Fibroblast of mammary gland (primary cell): ENCODE results near the gene FLOT1.
A peak's percentile ranks its signal among the peaks of the same experiment; 100 is the strongest.
"Not testable (repeated sequence)": the region's sequence is repeated elsewhere in the genome, so short reads cannot be mapped to it uniquely, and the experiment has no call there.

Source experiments
- DNase-seq: peaks from one replicate; pipeline ENCODE4 v3.0.0-alpha.2; 2010; ENCODE audit warnings: low read depth
- H3K4me3 ChIP-seq: 2 replicates; pipeline ENCODE4 v1.5.1; 2011; ENCODE audit warnings: low read depth, mild to moderate bottlenecking, low read length, moderate library complexity; ENCODE audit not compliant: control insufficient read depth
- TF ChIP-seq, protein P1 (sequence below): conservative IDR thresholded peaks from 2 replicates; pipeline ENCODE4 v1.5.1; 2011; ENCODE audit warnings: low read depth, low read length, inconsistent platforms; ENCODE audit not compliant: control insufficient read depth, insufficient read depth

FLOT1 gene

DNA sequence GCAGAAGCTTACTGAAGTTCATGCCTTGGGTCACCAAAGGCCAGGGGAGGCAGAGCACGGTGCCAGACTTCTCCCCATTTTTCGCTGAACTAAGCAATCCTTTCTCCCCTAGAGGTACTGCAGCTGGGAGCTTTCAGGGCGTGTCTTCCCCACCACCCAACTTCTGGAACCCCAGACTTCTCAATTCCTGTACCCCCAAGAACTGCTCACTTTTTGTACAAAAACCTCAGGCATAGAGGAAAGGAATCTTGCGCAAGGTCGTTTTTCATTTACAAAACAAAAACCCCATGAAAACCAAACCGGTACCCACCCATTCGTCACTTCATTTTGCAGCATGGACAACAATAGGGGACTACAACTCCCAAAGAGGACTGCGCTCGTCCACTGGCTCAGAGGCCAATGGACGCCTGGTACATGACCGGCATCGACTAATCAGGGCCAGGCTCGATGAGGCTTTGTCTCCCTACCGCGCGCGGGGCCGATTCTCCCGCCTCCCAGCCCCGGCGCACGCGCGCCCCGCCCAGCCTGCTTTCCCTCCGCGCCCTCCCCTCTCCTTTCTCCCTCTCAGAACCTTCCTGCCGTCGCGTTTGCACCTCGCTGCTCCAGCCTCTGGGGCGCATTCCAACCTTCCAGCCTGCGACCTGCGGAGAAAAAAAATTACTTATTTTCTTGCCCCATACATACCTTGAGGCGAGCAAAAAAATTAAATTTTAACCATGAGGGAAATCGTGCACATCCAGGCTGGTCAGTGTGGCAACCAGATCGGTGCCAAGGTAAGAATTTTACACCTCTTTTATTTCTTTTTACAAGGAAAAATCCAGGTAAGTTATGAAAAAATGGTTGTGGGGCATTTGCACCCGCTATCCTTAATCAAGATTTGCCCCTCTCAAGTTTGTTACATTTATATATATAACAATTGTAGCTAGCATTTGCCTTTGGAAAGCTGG is 22.4 kb downstream of the FLOT1 start, which contains the start of gene TUBB:
TUBB (plus strand) TSS at position 562 of the 947 bp plus-strand sequence; CDS start at position 717, 155 bp downstream.
- peak; percentile 97 for DNase-seq
- TF ChIP-seq, protein P1, sequence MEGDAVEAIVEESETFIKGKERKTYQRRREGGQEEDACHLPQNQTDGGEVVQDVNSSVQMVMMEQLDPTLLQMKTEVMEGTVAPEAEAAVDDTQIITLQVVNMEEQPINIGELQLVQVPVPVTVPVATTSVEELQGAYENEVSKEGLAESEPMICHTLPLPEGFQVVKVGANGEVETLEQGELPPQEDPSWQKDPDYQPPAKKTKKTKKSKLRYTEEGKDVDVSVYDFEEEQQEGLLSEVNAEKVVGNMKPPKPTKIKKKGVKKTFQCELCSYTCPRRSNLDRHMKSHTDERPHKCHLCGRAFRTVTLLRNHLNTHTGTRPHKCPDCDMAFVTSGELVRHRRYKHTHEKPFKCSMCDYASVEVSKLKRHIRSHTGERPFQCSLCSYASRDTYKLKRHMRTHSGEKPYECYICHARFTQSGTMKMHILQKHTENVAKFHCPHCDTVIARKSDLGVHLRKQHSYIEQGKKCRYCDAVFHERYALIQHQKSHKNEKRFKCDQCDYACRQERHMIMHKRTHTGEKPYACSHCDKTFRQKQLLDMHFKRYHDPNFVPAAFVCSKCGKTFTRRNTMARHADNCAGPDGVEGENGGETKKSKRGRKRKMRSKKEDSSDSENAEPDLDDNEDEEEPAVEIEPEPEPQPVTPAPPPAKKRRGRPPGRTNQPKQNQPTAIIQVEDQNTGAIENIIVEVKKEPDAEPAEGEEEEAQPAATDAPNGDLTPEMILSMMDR: no peak
- peak within 1 kb of the TSS; percentile 100 for H3K4me3 ChIP-seq

DNA sequence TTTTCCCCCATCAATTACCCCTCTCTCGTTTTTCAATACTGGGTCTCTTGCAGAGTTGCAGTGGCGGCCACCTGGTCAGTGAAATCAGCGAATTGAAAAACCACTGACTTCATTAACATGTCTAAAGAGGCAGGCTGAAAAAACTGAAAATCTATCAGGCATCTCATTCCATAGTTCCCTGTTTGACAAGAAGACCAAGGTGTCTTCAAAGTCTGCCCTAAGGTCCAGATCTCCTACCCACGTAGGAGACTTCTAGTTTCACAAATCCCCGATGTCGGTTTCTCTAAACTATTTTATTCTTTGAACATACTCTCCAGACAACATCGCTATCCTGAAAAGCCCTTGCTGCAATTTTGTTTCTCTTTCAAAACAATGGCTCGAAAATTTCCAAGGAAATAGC is 23.1 kb downstream of the FLOT1 start:
- H3K4me3 ChIP-seq: peak overlapping the region; percentile 100
- no peak for DNase-seq
- TF ChIP-seq, protein P1: no peak

DNA sequence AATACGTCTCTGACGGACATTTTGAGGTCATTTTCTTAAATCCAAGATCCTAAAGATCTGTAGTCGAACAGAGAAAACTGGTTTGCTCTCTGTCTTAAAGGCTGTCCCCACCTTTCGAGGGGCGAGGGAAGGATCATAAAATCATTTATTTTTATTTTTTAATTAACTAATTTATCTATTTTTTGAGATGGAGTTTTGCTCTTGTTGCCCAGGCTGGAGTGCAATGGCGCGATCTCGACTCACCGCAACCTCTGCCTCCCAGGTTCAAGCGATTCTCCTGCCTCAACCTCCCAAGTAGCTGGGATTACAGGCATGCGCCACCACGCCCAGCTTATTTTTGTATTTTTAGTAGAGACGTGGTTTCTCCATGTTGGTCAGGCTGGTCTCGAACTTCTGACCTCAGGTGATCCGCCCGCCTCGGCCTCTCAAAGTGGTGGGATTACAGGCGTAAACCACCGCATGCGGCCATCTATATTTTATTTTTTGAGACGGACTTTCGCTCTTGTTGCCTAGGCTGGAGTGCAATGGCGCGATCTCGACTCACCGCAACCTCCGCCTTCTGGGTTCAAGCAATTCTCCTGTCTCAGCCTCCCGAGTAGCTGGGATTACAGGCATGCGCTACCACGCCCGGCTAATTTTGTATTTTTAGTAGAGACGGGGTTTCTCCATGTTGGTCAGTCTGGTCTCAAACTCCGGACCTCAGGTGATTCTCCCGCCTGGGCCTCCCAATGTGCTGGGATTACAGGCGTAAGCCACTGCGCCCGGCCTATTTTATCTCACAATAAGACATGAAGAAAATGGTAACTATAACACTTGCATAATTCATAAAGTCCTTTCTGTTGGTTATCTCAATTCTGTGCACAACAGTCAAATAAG is 24.4 kb downstream of the FLOT1 start:
- H3K4me3 ChIP-seq: peak overlapping the region; percentile 35

DNA sequence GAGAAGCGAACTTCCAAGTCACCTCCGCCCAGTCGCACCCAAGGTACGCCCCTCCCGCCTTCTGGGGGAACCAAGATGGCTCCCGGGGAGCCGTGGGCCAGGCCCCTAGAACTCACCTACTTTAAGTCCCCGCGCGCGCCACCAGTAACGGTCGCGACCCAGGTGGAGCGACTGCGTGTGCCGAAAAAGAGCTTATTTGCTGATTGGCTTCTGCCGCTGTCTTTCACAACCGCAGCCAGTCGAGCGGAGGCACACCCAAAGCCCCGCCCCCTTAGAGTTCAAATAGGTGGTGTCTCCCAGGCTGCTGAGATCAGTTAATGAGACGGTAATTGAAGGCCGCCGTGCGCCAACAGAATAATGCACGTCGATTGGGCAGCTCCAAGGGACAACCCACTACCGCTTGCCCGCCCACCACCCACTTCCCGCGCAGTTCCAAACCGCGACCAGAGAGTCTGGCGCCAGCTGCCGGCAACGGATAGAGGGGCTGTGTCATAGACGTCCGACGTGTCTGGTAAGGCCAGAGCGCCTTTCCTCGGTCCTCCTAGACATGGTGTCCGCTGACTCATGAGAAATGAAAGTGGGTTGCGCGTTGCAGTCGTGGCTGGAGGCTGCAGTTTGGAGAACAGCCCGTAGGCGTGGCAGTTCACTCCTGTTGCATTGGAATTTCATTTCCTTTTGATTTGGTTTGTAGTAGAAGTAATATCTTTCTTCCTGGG is 25.2 kb downstream of the FLOT1 start, which contains the start of gene MDC1:
MDC1 (minus strand) TSS at position 153 of the 716 bp plus-strand sequence. CDS start 2,106 bp downstream, outside the sequence.
- DNase-seq: peak; percentile 100
- TF ChIP-seq, protein P1: peak; percentile 11
- H3K4me3 ChIP-seq: peak within 1 kb of the TSS; percentile 82

More for the DNA sequence above, 24.4 kb downstream of the FLOT1 start:
- DNase-seq: not testable (repeated sequence)

DNA sequence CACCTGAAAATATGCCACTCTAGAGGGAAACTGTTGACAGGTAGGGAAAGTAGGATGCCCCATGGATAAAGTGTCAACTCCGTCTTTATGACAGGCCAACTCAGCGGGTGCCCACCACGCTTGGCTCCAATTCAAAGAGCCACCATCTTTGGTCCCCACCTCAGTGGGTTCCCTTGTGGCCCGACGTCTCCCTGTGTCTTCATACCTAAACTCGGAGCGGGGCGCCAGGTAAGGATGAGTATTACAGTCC is 25.7 kb downstream of the FLOT1 start:
- H3K4me3 ChIP-seq: peak overlapping the region; percentile 82
- no peak for DNase-seq
- TF ChIP-seq, protein P1: no peak

DNA sequence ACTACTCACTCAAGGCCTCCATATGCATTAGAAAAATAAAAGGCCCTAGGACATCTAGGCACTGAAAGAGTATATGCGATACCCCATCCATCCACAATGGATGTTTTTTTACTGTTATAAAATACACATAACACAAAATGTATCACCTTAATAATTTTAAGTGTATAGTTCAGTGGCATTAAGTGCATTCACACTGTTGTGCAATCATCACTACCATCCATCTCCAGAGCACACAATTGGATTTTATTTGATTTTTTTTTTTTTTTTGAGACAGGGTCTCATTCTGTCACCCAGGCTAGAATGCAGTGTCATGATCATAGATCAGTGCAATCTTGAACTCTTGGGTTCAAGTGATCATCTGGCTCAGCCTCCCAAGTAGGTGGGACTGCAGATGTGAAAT is 28.2 kb downstream of the FLOT1 start:
- DNase-seq: no peak
- H3K4me3 ChIP-seq: no peak overlapping the region
- TF ChIP-seq, protein P1: no peak
